GM12892 (cell line): Measurements from ENCODE around the gene PRDM2.

Experiments used
- POLR2A ChIP-seq: IDR thresholded peaks from 2 replicates; pipeline ENCODE4 v1.6.1; 2011; ENCODE audit warnings: low read depth, low read length, control low read depth
- POLR2AphosphoS5 ChIP-seq: IDR thresholded peaks from 2 replicates; pipeline ENCODE4 v1.6.1; 2011; ENCODE audit warnings: low read depth, low read length, control low read depth
- TAF1 ChIP-seq: IDR thresholded peaks from 2 replicates; pipeline ENCODE4 v1.6.1; 2011; ENCODE audit warnings: low read depth, mild to moderate bottlenecking, control low read depth, low read length, borderline replicate concordance

- TF ChIP-seq POLR2AphosphoS5 (no peak), POLR2A (no peak), TAF1 (no peak)
These were observed 81.2 kb downstream of the PRDM2 start for GRCh38 chr1:13781228-13781627.
